K562 (cell line): Measurements from ENCODE around the gene INPP4B.

Experiments
- CBX3 ChIP-seq, 2 experiments: IDR thresholded peaks; 1 replicate in 1 of 2; 2 replicates in 1 of 2; pipeline ENCODE4 v1.6.1; 2012; ENCODE audit warnings: inconsistent platforms in 2 of 2, low read length in 2 of 2, borderline replicate concordance in 1 of 2, control low read depth in 1 of 2
- FOXK1 ChIP-seq: sonication (generic); formaldehyde crosslinking; IDR thresholded peaks from 2 replicates; pipeline ENCODE4 v1.8.0; 2022; ENCODE audit warnings: missing genetic modification reagents, mild to moderate bottlenecking, borderline replicate concordance
- TF ChIP-seq, protein P1 (sequence below): fragments of 250-450 bp; sonication (Bioruptor Pico); IDR thresholded peaks from 2 replicates; pipeline ENCODE4 v1.5.0; 2020; ENCODE audit warnings: mild to moderate bottlenecking, borderline replicate concordance
- TF ChIP-seq, protein P2 (sequence below): sonication (generic); formaldehyde crosslinking; IDR thresholded peaks from 2 replicates; pipeline ENCODE4 v1.9.0; 2022; ENCODE audit warnings: mild to moderate bottlenecking, missing genetic modification reagents

DNA sequence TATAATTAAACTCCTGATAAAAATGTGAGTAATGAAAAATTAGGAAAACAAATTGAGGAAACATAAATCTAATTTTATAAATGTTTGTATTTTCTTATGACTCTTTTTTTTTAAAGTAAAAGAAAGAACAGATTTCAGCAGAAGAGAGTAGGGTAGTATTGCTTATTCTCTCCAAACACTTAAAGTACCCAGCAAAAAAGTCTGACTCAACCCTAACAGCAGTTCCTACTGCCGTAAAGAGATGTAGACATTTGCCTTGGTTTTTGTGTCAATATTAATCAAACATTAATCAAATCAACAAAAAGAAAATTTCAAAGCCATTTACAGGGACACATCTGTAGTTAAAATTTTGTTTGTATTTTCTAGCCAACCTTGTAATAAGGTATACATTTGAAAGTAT lies 701.3 kb downstream of the INPP4B start:
- TF ChIP-seq CBX3 (IDR thresholded peaks at IDR 0.05; ENCODE audit: borderline replicate concordance in 1 of 2, low read length in 2 of 2): no peak
- TF ChIP-seq, protein P1, sequence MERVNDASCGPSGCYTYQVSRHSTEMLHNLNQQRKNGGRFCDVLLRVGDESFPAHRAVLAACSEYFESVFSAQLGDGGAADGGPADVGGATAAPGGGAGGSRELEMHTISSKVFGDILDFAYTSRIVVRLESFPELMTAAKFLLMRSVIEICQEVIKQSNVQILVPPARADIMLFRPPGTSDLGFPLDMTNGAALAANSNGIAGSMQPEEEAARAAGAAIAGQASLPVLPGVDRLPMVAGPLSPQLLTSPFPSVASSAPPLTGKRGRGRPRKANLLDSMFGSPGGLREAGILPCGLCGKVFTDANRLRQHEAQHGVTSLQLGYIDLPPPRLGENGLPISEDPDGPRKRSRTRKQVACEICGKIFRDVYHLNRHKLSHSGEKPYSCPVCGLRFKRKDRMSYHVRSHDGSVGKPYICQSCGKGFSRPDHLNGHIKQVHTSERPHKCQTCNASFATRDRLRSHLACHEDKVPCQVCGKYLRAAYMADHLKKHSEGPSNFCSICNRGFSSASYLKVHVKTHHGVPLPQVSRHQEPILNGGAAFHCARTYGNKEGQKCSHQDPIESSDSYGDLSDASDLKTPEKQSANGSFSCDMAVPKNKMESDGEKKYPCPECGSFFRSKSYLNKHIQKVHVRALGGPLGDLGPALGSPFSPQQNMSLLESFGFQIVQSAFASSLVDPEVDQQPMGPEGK (CRISPR knock-in tag): no peak
- TF ChIP-seq, protein P2, sequence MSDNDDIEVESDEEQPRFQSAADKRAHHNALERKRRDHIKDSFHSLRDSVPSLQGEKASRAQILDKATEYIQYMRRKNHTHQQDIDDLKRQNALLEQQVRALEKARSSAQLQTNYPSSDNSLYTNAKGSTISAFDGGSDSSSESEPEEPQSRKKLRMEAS (CRISPR knock-in tag): no peak
- no peak for TF ChIP-seq FOXK1
